ENCODE results near the gene INHA.

INHA gene

GRCh38 chr2:219559156-219559915 lies 12.8 kb upstream of the INHA start:
- no peak for DNase-seq (ENCODE audit: low spot score)

GRCh38 chr2:219560037-219560892 lies 11.8 kb upstream of the INHA start:
- DNase-seq (ENCODE audit: low spot score): peak; percentile 44

GRCh38 chr2:219560893-219561178 lies 11.3 kb upstream of the INHA start:
- no peak for DNase-seq (ENCODE audit: low spot score)

- no peak for DNase-seq (ENCODE audit: low spot score)
Measured at GRCh38 chr2:219561179-219562048, 10.7 kb upstream of the INHA start.

GRCh38 chr2:219562049-219563020 lies 9.8 kb upstream of the INHA start:
- DNase-seq (ENCODE audit: low spot score): no peak

- DNase-seq (ENCODE audit: low spot score): no peak
Measured at GRCh38 chr2:219563271-219563928, 8.7 kb upstream of the INHA start.

GRCh38 chr2:219565130-219566080 lies 6.7 kb upstream of the INHA start:
- DNase-seq (ENCODE audit: low spot score): no peak

DNA sequence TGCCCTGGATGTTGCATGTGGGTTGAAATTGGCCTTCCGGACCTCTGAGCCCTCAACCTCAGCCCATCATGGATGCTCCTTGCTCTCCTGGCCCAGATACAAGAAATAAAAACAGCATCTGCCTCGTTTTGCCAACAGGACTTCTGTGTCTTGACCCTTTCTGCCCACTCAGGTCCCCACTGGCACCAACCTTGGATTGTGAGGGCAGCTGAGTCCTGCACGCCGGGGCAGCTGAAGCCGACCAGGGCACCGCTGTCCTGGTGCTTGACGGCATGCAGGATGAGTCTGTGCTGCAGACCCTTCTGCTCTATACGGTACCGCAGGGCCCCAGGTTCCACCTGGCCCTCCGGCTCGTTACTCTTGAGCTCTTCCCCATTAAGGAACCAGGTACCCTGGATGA lies 5.5 kb upstream of the INHA start:
- no peak for DNase-seq (ENCODE audit: low spot score)

DNA sequence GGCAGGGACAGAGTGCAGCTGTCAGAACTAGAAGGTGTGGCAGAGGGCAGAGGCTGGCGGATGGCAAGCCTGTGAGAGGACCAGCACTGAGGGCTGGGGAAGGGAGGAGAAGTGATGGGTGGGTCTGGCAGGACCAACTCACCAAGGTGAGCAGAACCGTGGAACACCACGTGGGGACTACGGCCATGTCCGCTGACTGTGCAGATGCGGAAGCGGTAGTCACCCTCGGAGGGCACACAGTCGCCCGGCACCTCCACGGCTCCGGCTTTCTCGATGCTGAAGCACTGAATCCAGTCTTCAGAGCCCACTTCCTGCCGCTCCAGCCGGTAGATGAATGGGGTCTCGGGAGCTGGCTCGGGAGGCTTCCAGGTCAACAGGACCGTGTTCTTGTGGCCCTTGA lies 5.0 kb upstream of the INHA start:
- no peak for DNase-seq (ENCODE audit: low spot score)

GRCh38 chr2:219567791-219568361 lies 4.2 kb upstream of the INHA start:
- no peak for DNase-seq (ENCODE audit: low spot score)

DNA sequence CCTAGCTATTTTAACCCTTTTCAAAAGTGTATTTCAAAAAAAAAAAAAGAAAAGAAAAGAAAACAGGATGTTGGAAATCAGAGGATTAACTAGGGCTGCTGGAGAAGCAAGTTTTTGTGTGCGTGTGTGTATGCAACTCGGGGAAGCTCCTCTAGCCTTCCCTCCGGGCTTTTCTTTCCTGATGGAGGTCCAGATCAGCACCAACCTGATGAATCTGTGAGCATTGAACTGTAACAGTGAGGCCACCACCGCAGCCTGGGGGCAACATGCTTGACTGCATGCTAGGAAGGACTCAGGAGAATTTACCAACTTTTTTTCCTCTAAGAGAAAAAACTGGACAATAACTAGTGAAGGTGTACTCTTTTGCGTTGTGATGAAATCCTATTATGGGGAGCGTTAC lies 3.1 kb upstream of the INHA start:
- DNase-seq (ENCODE audit: low spot score): no peak

DNA sequence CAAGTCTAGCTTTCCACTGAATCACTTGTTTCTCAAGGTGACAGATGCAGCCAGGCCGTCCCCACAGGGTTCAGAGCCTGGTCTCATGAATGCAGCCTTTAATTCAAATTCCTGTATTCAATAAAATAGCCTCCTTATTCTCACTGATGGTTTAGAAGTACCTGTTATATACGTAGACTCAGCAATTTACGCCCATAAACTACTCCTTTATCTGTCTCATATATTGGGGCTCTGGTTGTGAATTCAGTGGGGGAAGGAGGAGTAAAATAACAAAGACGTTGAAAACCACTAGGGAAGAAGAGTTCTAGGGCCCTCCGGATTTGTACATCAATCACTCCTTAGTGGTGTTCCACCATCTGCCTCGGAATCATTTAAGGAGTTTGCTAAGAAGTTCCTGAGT lies 2.5 kb upstream of the INHA start:
- no peak for DNase-seq (ENCODE audit: low spot score)

GRCh38 chr2:219570194-219570923 lies 1.8 kb upstream of the INHA start:
- peak; percentile 72 for DNase-seq (ENCODE audit: low spot score)

GRCh38 chr2:219570924-219571310 lies 1.2 kb upstream of the INHA start:
- peak; percentile 12 for DNase-seq (ENCODE audit: low spot score)

- peak; percentile 72 for DNase-seq (ENCODE audit: low spot score)
Measured at GRCh38 chr2:219571311-219572236, 536 bp upstream of the INHA start, which contains the start of gene OBSL1. Gene OBSL1, minus strand, starts transcription at chr2:219571539. Its CDS starts 307 bp downstream, at chr2:219571232.

DNA sequence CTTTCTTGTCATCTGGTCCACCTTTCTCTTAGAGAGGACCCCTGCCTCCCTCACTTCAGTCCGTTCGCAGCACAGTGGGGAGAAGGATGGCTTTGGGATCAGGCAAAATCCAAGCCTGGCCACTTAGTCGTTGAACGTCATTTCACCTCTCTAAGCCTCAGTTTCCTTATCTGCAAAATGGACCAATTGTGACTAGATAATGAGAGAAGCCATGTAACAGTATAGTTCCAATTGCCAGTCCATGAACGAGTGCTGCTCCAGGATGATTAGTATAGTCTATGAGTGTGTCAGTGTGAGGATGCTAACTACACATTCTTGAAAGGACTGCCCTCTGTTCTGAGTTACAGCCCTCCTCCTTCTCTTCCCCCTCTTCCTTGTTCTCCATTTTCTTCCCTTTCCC lies 1.1 kb downstream of the INHA start:
- no peak for DNase-seq (ENCODE audit: low spot score)

Measured in AG08395 (cell line).